ENCODE measurements around the gene TASL.

- TF ChIP-seq CTCF (optimal IDR thresholded peaks at IDR 0.05 in 1 of 3, IDR thresholded peaks at IDR 0.05 in 1 of 3, conservative IDR thresholded peaks at IDR 0.05 in 1 of 3; ENCODE audit: extremely low read depth in 1 of 3, insufficient read depth in 2 of 3, low read length in 3 of 3) (peak in 2 of 3 experiments; percentile 18 to 23), EZH2 (IDR thresholded peaks at IDR 0.05; ENCODE audit: low read length) (no peak)
Observed at GRCh38 chrX:30593440-30594200, 16.1 kb upstream of the TASL start.

All from keratinocyte (primary cell).